DMS114 treated with DMSO at 0.1 percent for 48 hours (cell line): ENCODE data around the gene KRTAP24-1.

Source experiments
- DNase-seq: peaks from one replicate; lab custom pipeline; 2025; ENCODE audit not compliant: unreplicated experiment; lab: John Stamatoyannopoulos, UW

KRTAP24-1 gene, protein sequence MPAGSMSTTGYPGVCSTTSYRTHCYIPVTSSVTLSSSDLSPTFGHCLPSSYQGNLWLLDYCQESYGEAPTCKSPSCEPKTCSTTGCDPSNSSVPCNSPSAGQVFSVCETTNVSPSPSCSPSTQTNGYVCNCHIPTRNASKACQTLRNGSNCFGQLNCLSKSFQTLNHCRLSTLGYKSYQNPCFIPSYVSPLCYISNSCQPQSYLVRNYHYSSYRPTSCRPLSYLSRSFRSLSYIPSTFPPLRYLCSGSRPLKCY

DNA sequence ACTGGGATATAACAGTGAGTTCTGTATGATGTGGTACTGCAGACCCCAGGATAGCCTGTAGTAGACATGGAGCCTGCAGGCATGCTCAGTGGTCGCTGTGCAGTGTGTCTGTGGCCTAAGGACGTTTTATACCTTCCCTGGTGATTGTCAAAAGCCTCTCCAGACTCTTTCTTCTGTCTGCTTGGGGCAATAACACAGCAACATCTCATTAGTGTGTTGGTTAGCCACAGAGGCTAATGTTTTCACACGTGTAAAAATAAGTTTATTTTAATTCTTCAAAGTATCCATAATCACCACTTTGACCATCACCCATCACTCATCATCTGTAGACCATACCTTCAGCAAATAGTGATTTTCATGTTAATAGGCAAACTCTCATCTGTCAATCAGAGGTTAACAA is at the start of gene KRTAP24-1:
Gene KRTAP24-1, minus strand, starts transcription at position 101 of the 400 bp plus-strand sequence. Its CDS starts 18 bp downstream, at position 83.
- DNase-seq: no peak

DNA sequence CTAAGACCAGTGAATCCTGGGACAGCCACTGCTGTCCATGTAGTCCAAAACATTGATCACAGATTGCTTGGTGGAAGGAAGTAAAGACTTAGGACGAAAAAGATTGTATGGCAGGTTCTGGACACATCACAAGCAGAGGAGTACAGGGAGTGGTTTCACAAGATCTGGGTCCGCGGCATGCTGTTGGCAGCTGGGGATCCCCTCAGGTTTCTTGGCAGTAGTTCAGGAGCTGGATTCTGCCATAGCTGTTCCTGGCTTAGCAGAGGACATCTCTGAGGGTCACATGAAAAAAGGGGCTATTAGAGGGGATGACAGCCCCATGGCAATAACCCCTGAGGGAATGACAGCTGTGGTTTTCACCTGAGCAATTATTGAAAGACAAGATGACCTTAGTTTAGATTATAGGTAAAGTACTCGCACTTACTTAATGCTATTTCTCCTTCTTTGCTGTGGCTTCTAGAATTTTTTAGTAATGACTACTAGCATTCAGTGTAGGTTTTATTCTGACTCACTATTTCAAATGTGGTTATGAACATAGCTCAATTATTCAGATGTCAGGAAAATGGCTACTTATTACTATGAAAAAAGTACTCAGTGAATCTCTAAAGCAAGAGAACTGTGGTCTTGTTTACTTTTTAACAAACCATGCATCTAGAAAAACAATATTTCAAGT is 46.6 kb upstream of the KRTAP24-1 start:
- no peak for DNase-seq

DNA sequence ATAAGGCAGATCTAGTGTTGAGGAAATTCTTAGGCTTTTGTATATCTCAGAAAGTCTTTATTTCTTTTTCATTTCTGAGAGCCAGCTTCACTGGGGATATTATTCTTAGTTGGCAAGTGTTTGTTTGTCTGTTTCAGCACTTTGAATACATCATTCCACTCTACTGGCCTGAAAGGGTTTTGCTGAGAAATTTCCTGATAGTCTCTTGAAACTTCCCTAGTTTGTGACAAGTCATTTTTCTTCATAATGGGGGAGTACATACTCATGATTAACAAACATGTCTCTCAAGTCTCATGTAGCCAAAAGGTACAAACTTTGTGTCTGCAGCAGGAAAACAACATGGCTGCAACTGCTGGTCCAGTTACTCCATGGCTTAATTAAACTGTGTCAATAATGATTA is 43.6 kb upstream of the KRTAP24-1 start:
- DNase-seq: no peak

DNA sequence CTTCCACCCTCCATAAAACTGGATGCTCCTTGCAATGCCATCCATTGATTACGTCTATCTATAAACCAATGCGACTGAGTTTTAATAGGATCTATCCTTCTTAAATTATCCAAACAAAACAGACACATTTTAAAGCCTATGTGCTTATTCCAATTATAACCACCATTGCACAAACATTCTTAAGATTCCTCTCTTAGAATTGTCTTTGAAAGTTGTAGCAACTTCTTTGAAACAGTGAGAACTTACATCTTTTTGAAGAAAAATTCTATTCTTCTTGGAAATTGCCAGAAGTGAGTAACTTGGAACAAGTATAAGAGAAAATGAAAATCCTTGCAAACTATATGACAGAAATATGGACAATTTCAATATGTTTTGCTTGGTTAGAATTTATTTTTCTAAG is 37.5 kb upstream of the KRTAP24-1 start, which contains the start of gene KRTAP26-1:
Gene KRTAP26-1, minus strand, starts transcription at position 101 of the 400 bp plus-strand sequence. CDS start 280 bp downstream, outside the sequence.
- DNase-seq: no peak

DNA sequence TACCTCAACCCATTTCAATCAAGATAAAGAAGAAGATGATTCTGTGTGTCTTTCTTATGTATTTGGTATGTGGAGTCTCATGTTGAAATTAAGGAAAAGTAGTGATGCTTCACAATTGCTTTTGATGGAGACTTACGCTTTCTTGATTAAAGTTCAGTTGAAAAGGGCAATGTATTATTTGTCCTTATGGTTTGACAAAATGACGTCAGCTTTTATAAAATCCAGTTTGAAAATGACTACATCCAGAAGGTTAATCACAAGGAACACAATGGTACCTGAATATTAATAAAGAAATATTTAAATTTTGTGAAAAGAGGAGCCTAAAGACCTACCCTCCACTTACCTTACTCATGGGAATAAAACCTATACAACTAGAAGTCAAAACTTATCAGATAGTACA is 33.0 kb upstream of the KRTAP24-1 start:
- no peak for DNase-seq

DNA sequence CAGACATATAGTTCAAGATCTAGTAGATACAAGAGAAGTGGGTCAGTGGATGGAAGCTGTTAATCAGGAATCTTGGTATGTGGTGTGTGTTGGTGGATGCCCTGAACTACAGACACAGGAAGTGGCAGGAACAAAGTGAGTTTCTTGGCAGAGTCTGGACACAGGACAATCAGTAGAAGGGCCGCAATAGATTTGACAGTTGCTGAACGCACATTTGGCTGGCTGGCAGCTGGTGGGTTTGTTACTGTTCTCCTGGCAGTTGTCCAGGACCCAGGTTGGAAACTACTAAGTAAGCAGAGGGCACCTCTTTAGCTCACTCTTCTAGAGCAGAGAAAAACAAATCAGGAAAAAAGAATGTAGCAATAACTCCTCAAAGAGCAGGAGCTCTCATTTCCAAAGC is 24.1 kb upstream of the KRTAP24-1 start:
- no peak for DNase-seq

DNA sequence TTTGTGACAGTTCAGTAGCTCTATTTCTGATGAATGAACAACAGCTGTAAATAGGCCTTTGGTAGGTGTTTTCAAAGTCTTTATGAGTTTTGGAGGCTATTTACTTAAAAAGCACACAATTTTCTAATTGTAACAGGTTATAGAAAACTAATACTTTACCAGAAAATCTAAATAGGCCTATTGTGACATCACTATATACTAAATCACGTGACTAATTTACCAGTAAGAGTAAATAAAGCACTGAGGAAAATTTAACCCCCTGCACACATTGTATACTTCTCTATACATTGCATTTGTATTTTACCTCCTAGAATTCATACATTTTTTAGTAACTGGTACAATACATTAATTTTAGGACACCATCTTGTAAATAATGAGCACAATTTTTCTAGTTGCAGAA is 22.4 kb upstream of the KRTAP24-1 start:
- DNase-seq: no peak

DNA sequence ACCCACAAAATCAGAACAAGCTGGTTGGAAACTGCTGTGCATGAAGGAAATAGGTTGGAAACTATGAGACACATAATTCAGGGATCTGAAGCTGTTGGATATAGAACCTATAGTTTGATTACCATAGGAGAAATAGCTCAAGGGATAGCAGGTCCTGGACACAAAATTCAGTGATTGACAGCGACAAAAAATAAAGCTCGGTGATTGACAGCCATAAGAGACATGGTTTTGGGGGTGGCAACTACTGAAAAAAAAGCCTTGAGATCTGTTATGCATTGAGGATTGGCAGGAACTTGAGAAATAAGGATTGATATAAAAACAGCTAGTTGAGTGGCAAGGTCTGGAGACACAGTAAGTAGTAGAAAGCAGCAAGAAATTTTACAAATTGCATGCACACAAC is 6.5 kb upstream of the KRTAP24-1 start, which contains the start of gene KRTAP25-1:
Gene KRTAP25-1, minus strand, starts transcription at position 300 of the 400 bp plus-strand sequence. Its CDS starts 24 bp downstream, at position 276.
- no peak for DNase-seq

DNA sequence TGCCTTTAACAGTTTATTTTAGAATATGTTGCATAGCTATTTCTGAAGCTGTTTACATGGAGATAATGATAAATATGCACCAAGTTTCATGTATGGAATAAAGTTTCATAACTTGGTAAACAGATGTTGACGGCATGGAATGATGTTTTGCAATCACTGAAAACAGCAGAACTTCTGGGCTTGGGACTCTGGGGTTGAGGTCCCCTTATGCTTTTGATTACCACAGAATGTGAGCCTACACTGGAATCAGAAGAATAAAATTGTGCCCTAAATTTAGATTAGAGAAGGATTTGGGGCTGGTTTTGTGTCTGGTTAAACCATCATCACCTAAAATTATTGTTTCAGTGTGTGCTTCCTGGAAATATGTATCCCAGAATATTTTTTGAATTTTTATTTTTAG is 11.1 kb downstream of the KRTAP24-1 start:
- DNase-seq: no peak

DNA sequence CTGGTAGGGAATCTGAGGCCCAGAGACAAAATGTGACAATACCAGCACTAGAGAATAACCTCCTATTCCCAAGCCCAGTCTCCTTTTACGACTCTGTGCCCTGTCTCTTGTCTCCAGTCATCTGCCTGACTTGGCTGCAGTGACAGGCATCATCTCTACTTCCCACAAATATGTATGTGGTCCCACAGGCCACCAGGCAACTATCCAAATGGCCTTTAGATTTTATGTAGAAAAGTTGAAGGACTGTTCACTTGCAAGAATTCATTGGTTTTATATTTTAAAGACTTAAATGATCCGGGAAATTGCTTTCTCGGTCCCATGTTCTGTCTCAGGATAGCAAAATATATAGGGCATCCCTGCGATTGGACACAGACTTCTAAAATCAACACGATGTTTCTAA is 11.6 kb downstream of the KRTAP24-1 start:
- no peak for DNase-seq

DNA sequence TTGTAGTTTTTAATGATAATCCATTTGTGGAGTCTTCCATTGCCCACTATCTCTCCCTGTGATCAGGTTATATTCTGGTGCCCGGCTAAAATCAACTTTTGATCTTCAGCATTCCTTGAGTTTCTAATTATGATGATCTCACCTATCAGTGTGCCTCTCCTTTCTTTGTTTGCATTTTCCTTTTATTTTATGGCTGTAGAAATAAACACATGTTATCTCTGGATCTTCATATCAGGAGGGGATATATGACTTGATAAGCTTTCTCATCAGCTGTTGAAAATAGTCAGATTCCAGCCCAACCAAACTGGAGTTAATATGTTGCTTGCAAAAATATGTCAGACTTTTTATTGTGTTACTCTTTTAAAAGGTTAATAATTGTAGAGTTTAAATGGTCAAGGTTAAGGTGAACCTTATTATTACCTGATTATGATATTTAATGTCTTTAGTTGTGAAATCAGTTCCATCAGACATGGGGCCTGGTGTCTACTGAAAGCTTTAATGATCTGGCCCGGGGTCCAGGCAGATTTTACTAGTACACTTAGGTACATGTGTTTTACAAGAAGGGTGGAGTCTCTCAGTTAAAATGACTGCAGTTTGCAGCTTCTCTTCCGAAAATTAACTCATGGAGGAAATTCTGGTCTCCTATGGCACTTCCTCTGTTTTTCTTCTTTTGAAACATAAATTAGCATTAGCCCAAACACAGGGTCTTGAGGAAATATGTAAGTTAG is 12.8 kb downstream of the KRTAP24-1 start:
- DNase-seq: no peak

DNA sequence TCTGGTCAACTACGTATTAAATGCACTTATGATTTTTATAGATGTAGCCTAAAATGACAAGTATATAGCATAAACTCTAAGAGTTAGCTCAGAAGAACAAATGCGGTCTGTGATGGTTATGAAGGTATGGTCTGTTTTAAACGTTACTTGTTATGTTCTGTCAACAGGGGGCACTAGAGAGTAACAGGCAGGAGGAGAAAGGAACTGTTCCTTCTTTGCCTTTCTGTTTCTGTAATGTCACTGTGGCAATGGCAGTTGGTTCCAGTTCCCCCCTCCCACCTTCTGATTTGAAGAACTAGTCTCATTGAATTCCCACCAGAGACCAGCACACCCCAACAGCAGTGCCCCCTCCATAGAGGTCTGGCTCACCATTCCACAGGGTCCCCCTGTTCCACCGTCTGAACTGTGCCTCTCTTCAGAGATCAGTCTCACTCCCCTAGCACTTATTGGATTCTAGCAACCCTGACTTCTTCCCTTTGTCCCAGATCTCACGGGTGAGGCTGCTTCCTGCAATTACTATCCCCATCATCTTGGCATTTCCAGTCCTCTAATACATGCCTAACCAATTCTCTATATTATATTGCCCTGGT is 14.0 kb downstream of the KRTAP24-1 start:
- no peak for DNase-seq

DNA sequence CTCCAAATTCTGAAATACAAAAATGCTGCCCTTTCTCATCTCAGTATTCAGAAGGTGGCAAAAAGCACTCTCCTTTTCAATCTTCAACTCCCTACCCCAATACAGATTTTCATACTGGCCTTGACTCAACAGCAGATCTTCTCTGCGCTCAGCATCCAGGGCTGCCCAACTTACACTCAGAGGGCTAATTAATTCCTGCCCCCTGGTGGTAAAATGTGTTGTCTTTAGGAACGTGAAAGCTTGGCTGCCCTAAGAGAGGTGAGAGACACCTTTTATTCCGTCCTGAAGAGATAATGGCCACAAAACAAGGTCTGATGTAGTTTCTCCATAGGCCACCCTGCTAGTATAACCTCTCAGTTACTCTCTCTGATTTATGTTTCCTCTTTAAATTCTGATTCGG is 25.0 kb downstream of the KRTAP24-1 start:
- no peak for DNase-seq

DNA sequence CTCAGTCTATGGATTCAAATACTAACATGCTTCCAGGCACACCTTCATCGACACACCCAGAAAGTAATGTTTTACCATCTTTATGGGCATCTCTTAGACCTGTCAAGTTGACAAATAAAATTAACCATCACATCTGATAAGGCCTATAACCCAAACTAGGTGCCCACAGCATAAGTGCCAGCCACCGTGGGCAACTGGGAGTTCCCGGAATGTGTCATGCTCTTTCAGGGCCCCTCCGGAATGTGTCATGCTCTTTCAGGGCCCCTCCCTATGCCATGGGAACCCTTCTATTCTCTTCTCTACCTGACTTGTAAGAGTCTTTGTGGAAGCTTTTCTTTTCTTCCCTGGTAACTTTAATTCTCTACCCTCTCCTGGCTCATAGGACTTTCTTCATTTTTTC is 26.6 kb downstream of the KRTAP24-1 start:
- DNase-seq: no peak

DNA sequence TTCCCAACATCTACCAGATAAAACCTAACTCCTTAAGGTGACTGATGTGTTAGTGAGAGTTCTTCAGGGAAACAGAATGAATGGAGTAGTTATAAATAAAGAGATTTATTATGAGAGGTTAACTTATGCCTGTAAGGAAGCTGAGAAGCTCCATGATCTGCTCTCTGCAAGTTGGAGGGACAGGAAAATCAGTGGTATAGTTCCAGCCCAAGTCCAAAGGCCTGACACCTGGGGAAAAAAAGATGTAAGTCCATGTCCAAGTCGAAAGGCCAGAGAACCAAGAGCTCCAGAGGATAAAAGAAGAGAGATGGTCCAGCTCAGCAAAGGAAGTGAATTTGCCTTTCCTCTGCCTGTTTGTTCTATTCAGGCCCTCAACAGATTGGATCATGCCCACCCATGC is 27.1 kb downstream of the KRTAP24-1 start:
- no peak for DNase-seq

DNA sequence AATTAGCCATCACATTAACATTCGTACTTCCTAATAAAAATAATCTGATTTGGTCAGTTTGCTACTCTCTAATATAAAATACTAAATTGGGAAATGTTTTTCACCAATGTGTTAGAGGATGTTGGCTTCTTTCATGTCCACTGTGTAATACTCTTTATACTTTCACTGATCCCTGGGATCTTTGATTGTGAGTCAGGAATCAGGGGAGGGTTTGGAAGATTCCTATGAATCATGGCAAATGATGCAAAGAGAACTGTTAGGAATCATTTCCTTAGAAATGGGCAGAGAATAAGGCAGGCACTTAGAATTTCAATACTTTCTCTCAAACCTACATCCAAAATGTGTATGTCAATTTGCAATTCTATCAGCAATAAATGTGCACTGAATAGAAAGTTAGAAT is 31.0 kb downstream of the KRTAP24-1 start:
- DNase-seq: no peak

DNA sequence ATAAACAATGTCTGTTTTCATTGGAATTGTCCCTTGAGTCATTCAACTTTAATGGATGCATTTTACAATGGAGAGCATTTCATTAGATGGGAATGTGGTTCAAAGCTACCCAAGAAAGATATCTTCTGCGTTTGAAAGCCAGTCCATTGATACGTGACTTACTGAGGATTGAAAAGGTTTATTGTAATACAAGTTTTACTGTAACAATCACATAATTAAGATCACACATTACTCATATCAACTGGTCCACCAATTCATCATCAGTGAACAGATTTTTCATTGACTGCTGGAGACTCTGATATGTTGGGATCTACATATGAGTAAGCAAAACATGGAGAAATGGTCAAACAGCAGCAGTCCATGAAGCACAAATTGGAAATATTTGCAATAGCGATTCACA is 32.8 kb downstream of the KRTAP24-1 start:
- no peak for DNase-seq

DNA sequence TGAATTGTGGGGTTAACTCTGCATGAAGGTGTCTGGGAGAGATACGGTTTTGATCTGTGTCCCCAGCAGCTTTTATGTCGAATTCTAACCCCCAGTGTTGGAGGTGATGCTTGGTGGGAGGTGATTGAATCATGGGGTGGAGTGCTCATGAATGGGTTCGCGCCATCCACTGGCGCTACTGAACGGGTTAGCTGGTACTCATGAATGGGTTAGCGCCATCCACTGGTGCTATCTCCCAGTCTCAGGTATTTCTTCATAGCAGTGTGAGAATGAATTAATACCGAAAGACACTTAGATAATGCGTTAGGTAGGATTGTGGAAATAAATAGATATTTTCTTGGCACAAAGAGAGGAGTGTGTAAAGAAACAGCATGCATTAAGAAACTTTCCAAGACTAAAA is 33.9 kb downstream of the KRTAP24-1 start:
- no peak for DNase-seq

DNA sequence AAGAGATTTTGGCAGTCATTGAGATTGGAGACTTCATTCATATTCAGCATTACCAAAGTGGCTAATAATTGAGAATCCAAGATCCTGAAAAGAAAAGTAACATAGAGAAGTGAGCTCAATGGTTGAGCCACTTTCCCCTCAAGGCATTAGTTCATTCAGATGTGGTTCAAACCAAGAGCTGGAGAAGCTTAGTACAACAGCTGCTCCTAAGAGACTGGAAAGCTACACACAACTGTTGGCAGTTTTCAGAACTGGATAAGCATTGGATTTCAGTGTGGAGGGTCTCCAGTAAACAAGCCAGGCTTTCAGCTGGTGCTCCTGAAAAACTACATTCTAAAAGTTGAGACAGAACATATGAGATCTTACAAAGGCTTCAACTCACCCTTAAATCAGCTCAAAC is 37.7 kb downstream of the KRTAP24-1 start:
- DNase-seq: no peak

DNA sequence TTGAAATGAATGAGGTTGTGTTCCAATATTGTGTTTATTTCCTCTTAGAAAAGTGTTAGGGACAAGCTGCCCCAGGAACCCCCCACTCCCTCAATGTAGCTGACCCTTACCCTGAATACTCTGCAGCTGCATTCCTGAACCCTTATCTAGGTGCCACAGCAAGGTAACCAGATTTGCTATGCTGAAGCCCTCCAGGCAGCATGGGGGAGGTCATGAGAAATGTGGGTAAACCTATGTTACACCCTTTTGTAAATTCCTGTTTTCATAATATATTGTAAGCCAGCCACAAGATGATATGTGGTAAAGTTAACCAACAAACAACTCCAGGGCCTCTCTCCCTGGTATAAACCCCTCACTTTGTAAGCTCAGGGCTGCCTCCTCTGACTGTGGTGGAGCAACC is 39.1 kb downstream of the KRTAP24-1 start:
- DNase-seq: no peak

DNA sequence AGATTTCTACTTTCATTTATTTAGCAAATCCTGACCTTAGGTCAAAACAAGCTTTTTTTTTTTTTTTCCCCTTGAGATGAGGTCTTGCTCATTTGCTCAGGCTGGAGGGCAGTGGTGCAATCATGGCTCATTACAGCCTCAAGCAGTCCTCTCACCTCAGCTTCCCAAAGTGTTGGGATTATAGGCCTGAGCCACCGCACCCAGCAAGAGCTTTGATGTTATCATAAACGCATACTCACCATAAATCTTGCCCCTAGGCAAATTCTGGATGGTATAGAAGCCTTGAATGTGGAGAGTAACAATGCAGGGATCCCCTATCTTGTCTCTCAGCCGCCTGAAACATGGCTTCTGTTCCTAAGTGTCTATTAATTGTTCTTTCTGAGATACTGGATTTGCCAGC is 42.1 kb downstream of the KRTAP24-1 start:
- DNase-seq: no peak

DNA sequence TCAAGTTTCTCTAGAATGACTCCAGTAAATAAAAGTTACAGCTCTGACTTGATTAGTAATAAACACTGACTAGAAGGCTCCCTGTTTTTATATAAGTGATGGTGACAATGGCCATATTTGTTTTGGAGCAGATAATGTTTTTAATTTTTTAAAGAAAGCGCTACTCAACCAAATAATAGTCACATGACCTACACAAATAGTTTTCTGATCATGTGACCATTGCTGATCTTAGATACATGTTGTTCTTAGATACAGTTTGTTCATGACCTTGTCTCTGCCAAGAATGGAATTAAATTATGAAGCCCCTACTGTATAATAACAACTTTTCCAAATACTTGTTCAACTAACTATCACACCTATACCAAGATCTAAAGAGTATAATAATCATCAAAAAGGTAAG is 44.6 kb downstream of the KRTAP24-1 start:
- DNase-seq: no peak
